GM12875 (cell line): ENCODE measurements around the gene NOVA1.

Source experiments
- H3K4me3 ChIP-seq: one replicate; pipeline ENCODE4 v1.5.1; 2011; ENCODE audit warnings: low read depth, low read length, control low read depth
- TF ChIP-seq, protein P1 (sequence below): IDR thresholded peaks from 2 replicates; pipeline ENCODE4 v1.5.1; 2011; ENCODE audit warnings: low read depth, mild to moderate bottlenecking, control low read depth, inconsistent platforms, low read length, moderate library complexity, borderline replicate concordance; ENCODE audit not compliant: insufficient read depth

The NOVA1 gene

DNA sequence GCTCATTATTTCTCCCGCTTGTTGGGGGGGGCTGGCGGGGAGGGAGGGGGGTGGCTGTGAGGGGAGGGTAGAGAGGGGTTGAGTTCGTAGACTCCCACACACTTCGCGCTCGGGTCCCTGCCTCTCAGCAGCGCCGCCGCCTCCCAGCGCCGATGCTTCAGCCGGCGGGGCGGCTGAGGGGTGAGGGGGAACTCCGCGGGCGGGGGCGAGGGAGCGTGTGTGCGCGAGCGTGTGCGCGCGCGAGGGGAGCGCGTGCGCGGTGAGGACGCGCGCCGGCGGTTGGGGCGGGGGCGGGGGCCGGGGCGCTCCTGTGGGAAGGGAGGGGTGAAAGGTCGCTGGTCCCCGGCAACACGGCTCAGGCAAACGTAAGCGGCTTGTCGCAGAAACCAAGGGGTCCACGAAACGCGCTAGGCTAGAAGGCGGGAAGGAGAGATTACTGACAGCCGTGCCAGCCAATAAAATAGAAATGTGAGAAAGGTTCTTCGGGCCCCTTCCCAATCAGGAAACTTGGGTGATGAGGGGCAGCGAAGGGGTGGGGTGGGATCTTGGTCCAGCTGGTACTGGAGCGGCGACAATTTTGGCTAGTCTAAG, 343 bp upstream of the NOVA1 start:
- TF ChIP-seq, protein P1, sequence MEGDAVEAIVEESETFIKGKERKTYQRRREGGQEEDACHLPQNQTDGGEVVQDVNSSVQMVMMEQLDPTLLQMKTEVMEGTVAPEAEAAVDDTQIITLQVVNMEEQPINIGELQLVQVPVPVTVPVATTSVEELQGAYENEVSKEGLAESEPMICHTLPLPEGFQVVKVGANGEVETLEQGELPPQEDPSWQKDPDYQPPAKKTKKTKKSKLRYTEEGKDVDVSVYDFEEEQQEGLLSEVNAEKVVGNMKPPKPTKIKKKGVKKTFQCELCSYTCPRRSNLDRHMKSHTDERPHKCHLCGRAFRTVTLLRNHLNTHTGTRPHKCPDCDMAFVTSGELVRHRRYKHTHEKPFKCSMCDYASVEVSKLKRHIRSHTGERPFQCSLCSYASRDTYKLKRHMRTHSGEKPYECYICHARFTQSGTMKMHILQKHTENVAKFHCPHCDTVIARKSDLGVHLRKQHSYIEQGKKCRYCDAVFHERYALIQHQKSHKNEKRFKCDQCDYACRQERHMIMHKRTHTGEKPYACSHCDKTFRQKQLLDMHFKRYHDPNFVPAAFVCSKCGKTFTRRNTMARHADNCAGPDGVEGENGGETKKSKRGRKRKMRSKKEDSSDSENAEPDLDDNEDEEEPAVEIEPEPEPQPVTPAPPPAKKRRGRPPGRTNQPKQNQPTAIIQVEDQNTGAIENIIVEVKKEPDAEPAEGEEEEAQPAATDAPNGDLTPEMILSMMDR, result no peak
- no peak overlapping the region for H3K4me3 ChIP-seq

DNA sequence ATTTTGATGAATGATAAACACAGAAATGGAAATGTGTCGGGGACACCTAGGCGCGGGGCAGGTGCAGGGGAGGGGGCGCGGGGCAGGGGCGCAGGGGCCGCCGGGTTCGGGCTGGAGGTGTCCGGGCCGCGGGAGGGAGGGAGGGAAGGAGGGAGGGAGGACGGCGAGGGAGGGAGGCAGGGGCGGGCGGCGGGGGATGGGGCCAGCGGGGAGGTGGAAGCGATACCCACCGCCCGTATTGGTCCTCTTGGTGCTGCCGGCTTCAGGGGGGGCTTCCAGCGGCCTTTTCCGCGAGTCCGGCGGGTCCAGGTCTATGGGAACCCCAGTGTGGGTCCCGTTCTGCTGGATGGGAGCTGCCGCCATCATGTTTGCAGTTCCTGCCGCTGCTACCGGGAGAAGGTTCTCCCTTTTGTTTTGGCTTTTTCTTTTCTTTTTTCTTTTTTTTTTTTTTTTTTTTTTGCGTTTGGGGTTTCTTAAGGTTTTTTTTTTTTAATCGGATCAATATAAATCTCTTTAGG, 703 bp downstream of the NOVA1 start:
- H3K4me3 ChIP-seq, result no peak overlapping the region
- TF ChIP-seq, protein P1, result no peak

DNA sequence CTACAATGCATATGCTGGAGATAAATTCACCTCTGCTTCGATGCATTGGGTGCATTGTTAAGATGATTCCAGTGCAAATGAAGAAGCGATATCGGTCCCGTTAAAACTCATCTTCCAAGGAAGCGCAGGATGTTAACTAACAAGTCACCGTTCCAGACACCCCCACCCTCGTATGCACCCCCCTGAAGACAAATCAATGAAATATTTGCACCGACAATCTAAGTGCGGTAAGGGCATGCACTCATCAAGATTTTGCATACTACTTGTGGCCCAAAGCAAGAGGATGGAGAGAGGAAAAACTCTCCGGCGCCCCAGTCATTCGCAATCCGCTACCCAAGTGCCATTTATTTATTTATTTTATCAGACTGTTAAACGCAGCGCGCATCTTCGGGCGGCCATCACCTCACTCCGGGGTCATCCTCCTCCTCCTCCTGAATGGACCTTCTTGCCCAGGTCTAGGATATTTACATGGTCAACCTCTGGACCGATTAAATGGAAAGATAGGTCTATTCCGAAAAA, 1.2 kb downstream of the NOVA1 start:
- TF ChIP-seq, protein P1, result no peak
- H3K4me3 ChIP-seq, result no peak overlapping the region

DNA sequence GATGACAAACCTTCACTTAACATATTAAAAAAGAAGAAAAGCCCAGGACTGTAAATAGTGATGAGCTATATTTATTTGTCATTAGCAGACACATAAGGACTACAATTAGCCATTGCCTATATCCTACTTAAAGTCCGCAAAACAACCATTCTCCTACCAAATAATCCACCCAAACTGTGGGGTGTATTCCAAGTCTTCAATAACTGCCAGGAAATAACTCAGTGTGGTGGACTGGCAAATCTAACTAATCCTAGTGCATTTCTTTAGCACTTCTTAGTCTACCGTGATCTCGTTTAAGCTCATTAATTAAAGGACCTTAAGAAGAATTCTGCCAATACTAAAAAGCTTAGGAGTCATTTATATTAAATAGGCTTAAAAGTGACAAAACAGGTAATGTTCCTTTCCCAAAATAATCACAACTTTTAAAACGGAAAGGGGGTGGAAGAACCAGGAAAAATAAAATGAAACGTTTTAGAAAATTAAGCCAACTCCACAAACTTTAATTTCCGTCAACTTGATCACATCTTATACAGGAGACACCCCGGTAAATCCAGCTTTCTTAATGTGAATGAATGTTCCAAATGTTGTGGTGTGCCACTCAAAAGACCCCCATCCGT, 1.8 kb downstream of the NOVA1 start:
- H3K4me3 ChIP-seq, result no peak overlapping the region
- TF ChIP-seq, protein P1, result no peak

DNA sequence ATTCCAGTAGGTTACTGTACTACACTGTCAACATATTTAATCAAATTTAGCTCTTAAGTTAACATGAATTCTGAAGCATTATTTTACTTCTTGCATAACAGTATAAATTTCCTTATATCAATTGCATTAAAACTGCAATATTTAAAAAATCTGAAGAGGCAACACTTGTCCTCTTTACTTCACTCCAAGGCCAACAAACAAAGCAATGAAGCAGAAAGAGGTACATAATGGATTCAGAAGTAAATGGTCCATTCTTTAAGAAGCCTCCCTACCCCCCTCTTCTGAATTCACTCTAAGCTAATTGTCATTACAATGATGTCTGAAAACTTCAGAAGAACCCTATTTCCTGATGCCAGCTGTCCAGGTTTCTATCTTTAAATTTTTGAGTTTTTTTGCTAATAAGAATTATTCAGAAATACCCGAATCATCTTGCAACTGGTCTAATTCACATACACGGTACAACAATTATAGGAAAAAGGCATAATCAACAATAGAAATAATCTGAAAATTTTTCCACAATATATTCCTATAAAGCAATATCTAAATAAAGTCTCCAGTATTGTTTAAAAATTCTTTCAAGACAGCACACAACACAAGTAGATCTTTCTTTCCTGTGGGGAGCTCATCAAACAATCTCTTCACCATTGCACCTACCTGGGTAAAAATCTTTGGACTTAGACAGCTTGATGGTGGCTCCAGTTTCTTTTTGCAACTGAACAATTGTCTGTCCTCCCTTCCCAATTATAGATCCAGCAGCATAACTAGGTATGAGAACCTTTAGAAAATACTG, 2.9 kb downstream of the NOVA1 start:
- TF ChIP-seq, protein P1, result no peak
- H3K4me3 ChIP-seq, result no peak overlapping the region

DNA sequence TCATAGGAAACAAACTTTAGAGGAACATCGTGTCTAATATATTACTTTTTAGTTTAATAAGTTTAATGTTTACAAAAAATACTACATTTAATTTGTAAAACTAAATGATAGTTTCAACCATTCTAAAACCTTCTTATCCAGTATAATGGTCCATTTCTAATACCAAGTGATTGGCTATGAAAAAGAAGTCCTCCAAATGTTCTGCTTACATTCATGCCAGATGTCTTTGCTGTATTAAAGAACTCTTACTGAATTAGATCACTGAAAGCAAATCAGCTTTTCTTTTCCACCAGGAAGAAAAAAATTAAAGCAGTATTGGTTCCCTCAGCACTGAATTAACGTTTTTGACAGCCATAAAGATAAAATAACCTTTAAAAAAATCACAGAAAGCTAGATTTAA, 3.7 kb downstream of the NOVA1 start:
- TF ChIP-seq, protein P1, result no peak

More for the DNA sequence above, 3.7 kb downstream of the NOVA1 start:
- no peak overlapping the region for H3K4me3 ChIP-seq
